Suprapubic skin (tissue), 3 donors: ENCODE data around the gene SAT2.

Experiments
- POLR2A ChIP-seq, 2 donors: fragments of 450-650 bp; IDR thresholded peaks; one replicate each; pipeline ENCODE4 v1.6.1; 2017; ENCODE audit warnings: antibody characterized with exemption in 2 of 2, mild to moderate bottlenecking in 2 of 2, moderate library complexity in 2 of 2
- TF ChIP-seq, protein P1 (sequence below), 2 donors: fragments of 200-600 bp in 1 of 2; fragments of 450-650 bp in 1 of 2; sonication (generic) in 1 of 2; IDR thresholded peaks; one replicate each; pipeline ENCODE4 v1.5.1; 2016 to 2019; ENCODE audit warnings: antibody characterized with exemption in 2 of 2, mild to moderate bottlenecking in 1 of 2, moderate library complexity in 1 of 2

DNA sequence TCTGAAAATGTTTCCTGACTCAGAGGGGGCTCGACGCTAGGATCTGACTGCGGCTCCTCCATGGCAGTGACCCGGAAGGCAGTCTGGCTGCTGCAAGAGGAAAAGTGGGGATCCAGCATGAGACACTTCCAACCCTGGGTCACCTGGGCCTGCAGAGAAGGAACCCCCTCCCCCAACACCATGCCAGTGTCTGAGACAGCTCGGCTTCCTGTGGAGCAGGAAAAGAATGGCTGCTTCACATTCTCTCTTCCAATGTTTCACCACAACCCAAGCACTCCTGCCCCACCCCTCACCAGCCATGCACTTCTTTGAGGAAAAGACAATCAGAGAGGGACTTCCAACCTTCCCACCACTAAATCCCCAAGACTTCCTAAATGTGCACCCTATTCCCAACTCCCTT, 48.9 kb upstream of the SAT2 start:
- TF ChIP-seq, protein P1, sequence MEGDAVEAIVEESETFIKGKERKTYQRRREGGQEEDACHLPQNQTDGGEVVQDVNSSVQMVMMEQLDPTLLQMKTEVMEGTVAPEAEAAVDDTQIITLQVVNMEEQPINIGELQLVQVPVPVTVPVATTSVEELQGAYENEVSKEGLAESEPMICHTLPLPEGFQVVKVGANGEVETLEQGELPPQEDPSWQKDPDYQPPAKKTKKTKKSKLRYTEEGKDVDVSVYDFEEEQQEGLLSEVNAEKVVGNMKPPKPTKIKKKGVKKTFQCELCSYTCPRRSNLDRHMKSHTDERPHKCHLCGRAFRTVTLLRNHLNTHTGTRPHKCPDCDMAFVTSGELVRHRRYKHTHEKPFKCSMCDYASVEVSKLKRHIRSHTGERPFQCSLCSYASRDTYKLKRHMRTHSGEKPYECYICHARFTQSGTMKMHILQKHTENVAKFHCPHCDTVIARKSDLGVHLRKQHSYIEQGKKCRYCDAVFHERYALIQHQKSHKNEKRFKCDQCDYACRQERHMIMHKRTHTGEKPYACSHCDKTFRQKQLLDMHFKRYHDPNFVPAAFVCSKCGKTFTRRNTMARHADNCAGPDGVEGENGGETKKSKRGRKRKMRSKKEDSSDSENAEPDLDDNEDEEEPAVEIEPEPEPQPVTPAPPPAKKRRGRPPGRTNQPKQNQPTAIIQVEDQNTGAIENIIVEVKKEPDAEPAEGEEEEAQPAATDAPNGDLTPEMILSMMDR (IDR thresholded peaks at IDR 0.05), result no peak
- no peak for TF ChIP-seq POLR2A (IDR thresholded peaks at IDR 0.05)
